HG02852 (cell line): ENCODE results near the gene NDUFS3.
"Not testable (repeated sequence)": the region's sequence is repeated elsewhere in the genome, so short reads cannot be mapped to it uniquely, and the experiment has no call there.

ENCODE experiments used
- ATAC-seq: cut with Tn5 transposase; IDR thresholded peaks from one replicate; pipeline ENCODE4 v1.9.1; 2021; ENCODE audit warnings: mild to moderate bottlenecking, moderate library complexity; ENCODE audit not compliant: unreplicated experiment

The NDUFS3 gene

GRCh38 chr11:47578524-47579494 lies at the start of gene NDUFS3, which contains the start of gene KBTBD4:
Gene NDUFS3 (plus strand): TSS chr11:47579074. CDS start chr11:47579092, 18 bp downstream.
Gene KBTBD4 (minus strand): TSS chr11:47578970. CDS start chr11:47578951, 19 bp downstream.
- peak; percentile 90 for ATAC-seq

- no peak for ATAC-seq
Observed at GRCh38 chr11:47529951-47530350, 48.9 kb upstream of the NDUFS3 start.

- ATAC-seq = not testable (repeated sequence)
Observed at GRCh38 chr11:47530721-47531120, 48.2 kb upstream of the NDUFS3 start.

- ATAC-seq = no peak
Observed at GRCh38 chr11:47531666-47532065, 47.2 kb upstream of the NDUFS3 start.

- ATAC-seq = no peak
Observed at GRCh38 chr11:47532597-47533213, 46.2 kb upstream of the NDUFS3 start.

GRCh38 chr11:47533690-47534151 lies 45.2 kb upstream of the NDUFS3 start:
- no peak for ATAC-seq

GRCh38 chr11:47534704-47535251 lies 44.1 kb upstream of the NDUFS3 start:
- ATAC-seq = no peak

- no peak for ATAC-seq
Observed at GRCh38 chr11:47536915-47537314, 42.0 kb upstream of the NDUFS3 start.

GRCh38 chr11:47538741-47539565 lies 39.9 kb upstream of the NDUFS3 start:
- ATAC-seq = no peak

GRCh38 chr11:47539681-47540039 lies 39.2 kb upstream of the NDUFS3 start:
- ATAC-seq = no peak

- ATAC-seq = no peak
Observed at GRCh38 chr11:47541070-47541469, 37.8 kb upstream of the NDUFS3 start.

GRCh38 chr11:47545298-47545697 lies 33.6 kb upstream of the NDUFS3 start:
- no peak for ATAC-seq

- ATAC-seq = not testable (repeated sequence)
Observed at GRCh38 chr11:47546274-47546673, 32.6 kb upstream of the NDUFS3 start.

GRCh38 chr11:47550288-47551047 lies 28.4 kb upstream of the NDUFS3 start:
- ATAC-seq = no peak

GRCh38 chr11:47551086-47551485 lies 27.8 kb upstream of the NDUFS3 start:
- no peak for ATAC-seq

GRCh38 chr11:47552056-47552565 lies 26.8 kb upstream of the NDUFS3 start:
- peak; percentile 7 for ATAC-seq

- peak; percentile 87 for ATAC-seq
Observed at GRCh38 chr11:47552566-47553405, 26.1 kb upstream of the NDUFS3 start, which contains the start of gene CELF1. Gene CELF1 (minus strand): TSS chr11:47553132. CDS start chr11:47499523, 53,609 bp downstream.

- ATAC-seq = peak; percentile 17
Observed at GRCh38 chr11:47553406-47553743, 25.5 kb upstream of the NDUFS3 start.

GRCh38 chr11:47557004-47557403 lies 21.9 kb upstream of the NDUFS3 start:
- not testable (repeated sequence) for ATAC-seq
